ENCODE data around the gene IST1.
"Not testable (repeated sequence)": the region's sequence is repeated elsewhere in the genome, so short reads cannot be mapped to it uniquely, and the experiment has no call there.

IST1 gene

GRCh38 chr16:71882505-71883167, 12.7 kb upstream of the IST1 start:
- peak; percentile 76 for DNase-seq (ENCODE audit: low spot score)

- DNase-seq (ENCODE audit: low spot score): peak; percentile 39
Measured at GRCh38 chr16:71883168-71883848, 12.0 kb upstream of the IST1 start.

DNA sequence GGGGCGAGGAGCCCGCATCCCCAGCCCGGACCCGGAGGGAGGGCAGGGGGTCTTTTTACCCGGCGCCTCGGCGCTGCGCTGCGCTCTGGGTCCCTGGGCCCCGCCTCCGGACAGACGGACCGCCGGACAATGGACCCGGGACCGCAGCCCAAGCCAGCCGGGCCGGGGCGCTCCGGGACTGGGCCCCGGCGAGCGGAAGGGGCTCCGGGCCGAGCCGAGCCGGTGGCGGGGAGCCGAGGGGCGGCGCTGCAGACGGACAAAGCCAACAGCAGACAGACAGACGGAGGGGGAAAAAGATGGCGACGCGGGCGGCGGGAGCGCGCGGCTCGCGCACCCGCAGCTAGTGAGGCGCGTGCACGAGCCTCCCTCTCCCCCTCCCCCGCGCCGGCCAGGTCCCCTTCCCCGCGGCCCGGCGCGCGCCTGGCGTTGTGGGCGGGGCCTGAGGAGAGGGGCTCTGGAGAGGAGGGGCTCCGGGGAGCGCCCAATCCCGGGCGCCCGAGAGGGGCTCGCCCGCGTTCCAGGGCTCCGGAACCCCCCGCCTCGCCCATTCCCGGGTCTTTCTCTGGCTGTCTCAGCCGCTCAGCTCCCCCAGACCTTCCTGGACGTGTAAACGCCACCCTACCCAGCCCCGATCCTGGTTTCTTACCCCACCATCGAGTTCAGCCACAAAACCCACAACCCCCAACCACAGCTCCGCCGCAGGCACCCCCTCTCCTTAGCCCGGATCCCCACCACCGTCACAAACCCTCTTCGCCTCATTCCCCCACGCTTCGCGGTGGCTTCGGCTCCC, 11.3 kb upstream of the IST1 start, which contains the start of gene ZNF821:
Gene ZNF821 (minus strand): TSS at position 334 of the 790 bp plus-strand sequence. CDS start 4,236 bp downstream, outside the sequence.
- DNase-seq (ENCODE audit: low spot score): peak; percentile 95

- DNase-seq (ENCODE audit: low spot score): no peak
Measured at GRCh38 chr16:71885261-71885650, 10.1 kb upstream of the IST1 start.

DNA sequence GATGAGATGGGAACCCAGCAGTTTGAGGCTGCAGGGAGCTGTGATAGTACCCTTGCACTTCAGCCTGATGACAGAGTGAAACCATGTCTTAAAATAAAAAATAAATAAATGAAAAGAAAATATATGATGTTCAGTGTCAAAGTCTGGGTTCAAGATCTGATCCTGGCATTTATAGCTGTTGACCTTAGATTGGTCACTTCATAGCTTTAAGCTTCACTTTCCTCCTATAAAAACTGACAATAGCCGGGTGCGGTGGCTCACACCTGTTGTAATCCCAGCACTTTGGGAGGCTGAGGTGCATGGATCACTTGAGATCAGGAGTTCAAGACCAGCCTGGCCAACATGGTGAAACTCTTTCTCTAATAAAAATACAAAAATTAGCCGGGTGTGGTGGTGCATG, 6.2 kb upstream of the IST1 start:
- DNase-seq (ENCODE audit: low spot score): no peak

GRCh38 chr16:71893888-71894228, 1.5 kb upstream of the IST1 start:
- DNase-seq (ENCODE audit: low spot score): no peak

- peak; percentile 24 for DNase-seq (ENCODE audit: low spot score)
Measured at GRCh38 chr16:71894229-71894920, 956 bp upstream of the IST1 start.

DNA sequence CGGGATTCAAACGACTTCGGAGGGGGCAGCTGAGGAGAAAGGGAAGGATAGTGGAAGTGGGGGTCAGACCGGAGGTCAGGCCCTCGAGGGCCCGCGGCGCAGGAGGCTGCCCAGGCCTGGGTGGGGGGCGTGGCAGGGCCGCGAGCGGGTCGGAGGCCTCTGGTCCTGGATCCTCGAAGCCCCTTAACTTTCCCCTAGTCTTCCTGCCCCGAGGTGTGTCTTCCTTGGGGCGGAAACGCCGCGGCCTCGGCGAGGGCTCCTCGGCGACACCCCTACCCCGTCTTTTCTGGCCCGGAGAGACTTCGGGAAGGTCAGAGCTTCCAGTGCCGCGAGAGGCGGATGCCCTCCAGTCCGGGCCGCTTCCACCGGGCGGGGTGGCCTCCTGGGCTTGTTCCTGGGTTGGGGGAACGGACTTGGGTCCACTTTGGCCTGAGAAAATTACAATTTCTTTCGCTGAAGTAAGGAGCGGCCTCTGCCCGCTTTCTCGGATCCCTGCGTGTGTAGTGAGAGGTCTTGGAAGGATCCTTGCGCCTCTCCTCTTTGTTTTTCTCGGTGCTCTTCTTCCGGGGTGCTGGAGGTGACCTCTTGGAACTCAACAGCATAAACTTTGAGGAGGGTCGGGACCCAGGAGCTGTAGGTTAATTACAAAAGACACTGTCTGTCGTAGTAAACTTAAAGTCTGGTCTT, 491 bp downstream of the IST1 start:
- peak; percentile 17 for DNase-seq (ENCODE audit: low spot score)

DNA sequence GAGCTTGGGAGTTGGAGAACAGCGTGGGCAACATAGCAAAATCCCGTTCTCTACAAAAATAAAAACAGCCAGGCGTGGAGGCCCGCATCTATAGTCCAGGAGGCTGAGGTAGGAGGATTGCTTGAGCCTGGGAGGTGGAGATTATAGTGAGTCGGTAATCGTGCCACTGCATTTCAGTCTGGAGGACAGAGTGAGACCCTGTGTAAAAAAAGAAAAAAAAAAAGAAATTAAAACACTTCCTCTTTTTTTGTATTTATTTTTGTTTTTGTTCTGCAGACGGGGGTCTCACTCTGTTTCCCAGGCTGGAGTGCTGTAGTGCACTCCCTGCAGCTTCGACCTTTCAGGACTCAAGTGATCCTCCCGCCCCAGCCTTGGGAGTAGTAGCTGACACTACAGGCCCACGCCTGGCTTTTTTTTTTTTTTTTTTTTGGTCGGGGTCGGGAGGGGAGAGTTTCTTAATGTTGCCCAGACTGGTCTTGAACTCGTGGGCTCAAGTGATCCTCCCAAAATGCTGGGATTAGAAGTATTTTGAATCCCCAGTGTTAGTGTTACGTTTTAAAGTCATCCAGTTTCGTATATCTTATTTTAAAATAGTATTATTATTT, 1.5 kb downstream of the IST1 start:
- no peak for DNase-seq (ENCODE audit: low spot score)

GRCh38 chr16:71899171-71899570, 3.8 kb downstream of the IST1 start:
- DNase-seq (ENCODE audit: low spot score): no peak

DNA sequence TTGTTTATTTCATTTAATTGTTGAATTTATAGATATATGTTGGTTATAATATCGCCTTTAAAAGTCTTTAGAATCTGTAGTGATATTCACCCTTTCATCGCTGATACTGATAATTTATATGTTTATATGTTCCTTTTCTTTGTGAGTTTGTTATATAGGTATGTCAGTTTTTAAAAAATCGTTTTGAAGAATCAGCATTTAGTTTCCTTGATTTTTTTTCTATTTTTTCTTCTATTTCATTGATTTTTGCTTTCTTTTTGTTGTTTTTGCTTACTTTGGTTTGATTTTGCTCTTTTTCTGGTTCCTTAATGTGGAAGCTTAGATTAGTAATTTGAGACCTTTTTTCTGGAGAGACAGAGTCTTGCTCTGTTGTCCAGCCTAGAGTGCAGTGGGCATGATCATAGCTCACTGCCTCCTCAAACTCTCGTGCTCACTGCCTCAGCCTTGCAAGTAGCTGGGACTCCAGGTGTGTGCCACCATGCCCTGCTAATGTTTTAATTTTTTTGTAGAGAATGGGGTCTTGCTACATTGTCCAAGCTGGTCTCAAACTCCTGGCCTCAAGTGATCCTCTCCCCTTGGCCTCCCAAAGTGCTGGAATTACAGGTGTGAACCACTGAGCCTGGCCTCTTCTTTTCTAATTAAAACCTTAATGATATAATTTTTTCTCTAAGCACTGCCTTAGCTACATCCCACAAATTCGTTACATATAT, 7.5 kb downstream of the IST1 start:
- DNase-seq (ENCODE audit: low spot score): no peak

DNA sequence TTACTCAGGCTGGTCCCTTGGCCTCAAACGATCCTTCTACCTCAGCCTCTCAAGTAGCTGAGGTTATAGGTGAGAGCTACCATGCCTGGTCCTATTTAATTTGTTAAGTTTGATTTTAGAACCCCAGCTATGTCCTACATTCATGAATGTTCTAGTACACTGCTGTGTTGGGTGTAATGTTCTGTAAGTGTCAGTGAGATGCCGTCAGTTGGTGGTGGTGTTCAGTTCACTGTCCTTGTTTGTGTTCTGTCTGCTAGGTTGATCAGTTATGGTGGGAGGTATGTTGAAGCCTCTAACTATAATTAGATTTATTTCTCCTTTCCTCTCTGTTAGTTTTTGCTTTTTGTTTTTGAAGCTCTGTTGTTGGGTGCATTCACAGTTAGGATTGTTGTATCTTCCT, 8.3 kb downstream of the IST1 start:
- no peak for DNase-seq (ENCODE audit: low spot score)

GRCh38 chr16:71904239-71904638, 8.9 kb downstream of the IST1 start:
- no peak for DNase-seq (ENCODE audit: low spot score)

GRCh38 chr16:71905765-71906164, 10.4 kb downstream of the IST1 start:
- not testable (repeated sequence) for DNase-seq (ENCODE audit: low spot score)

DNA sequence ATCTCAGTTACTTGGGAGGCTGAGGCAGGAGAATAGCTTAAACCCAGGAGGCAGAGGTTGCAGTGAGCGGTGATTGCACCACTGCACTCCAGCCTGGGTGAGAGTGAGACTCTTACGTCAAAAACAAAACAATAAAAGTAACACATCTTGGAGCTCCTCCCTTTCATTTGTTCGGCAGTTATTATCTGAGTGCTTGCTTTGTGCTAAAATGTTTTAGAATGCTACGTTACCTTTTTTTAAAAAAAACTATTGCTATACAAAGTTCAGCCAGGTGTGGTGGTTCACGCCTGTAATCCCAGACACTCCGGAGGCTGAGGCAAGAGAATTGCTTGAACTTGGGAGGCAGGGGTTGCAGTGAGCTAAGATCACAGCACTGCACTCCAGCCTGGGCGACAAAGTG, 15.8 kb downstream of the IST1 start:
- DNase-seq (ENCODE audit: low spot score): no peak

DNA sequence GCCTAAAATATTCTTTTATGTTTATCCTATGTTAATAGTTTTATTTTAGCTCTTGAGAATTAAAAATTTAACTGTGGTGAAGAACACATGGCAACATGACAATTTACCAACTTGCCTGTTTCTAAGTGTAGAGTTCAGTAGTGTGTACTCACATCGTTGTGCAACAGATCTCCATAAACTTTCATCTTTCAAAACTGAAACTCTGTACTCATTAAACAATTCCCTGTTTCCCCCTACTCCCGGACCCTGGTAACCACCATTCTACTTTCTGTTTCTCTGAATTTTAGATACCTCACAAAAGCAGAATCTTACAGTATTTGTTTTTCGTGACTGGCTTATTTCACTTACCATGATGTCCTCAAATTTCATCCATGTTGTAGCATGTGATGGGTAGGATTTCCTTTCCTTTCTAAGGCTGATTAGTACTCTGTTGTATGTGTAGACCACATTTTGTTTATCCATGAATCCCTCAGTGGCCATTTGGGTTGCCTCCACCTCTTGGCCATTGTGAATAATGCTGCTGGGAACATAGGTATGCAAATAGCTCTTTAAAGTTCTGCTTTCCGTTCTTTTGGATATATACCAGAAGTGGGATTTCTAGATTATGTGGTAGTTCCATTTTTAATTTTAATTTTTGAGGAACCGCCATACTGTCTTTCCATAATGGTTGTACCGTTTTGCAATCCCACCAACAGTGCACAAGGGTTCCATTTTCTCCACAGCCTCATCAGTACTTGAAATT, 17.4 kb downstream of the IST1 start:
- DNase-seq (ENCODE audit: low spot score): no peak

DNA sequence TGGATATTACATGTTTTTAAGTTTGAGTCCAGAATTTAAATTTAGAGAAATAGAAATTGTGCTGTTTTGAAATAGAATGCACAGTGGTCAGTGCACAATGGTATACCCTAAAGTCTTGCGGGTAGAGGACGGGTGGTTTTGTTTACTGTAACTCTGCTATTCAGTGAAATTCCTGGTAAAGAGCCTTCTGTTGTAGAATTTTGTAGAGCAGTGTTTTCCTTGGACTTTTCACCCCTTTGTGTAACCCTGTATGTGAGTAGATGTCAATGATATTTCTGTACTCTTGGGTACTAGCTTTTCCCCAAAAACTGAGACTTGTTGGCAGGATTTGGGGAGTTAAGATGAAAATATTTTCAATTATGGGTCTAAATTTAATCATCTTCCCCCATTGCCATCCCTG, 19.5 kb downstream of the IST1 start:
- DNase-seq (ENCODE audit: low spot score): no peak

- DNase-seq (ENCODE audit: low spot score): no peak
Measured at GRCh38 chr16:71915350-71915749, 20.0 kb downstream of the IST1 start.

DNA sequence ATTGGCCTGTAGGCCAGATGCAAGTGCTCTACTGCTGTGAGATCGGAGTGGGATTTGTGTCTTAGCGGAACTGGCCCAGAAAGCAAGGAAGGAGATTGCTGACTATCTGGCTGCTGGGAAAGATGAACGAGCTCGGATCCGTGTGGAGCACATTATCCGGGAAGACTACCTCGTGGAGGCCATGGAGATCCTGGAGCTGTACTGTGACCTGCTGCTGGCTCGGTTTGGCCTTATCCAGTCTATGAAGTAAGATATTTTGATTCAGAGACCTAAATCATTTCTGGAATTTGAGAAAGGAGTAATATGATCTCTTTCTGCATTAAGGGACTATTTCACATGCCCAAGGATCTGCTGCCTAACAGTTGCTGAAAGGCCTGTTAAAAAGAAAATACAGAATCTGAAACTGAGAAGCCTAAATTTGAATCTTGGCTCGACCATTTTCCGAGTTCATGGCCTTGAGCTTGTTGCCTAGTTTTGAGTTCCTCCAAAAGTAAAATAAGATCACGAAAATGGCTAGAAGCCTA, 21.1 kb downstream of the IST1 start:
- no peak for DNase-seq (ENCODE audit: low spot score)

GRCh38 chr16:71917900-71918299, 22.6 kb downstream of the IST1 start:
- no peak for DNase-seq (ENCODE audit: low spot score)

All from HuH-7.5 (cell line).